ENCODE measurements around the gene CFLAR. TPM values are rescaled to one million over a fixed set of nuclear protein-coding genes. Genes with fewer than 3 reads are reported as not detected.
"Not testable (repeated sequence)": the region's sequence is repeated elsewhere in the genome, so short reads cannot be mapped to it uniquely, and the experiment has no call there.

CFLAR gene
- total RNA-seq, 2 donors from 2014 or later = 221 to 223 TPM

GRCh38 chr2:201127570-201127969 is 11.6 kb downstream of the CFLAR start:
- Mint-ChIP-seq H3K27ac (peak overlapping the region; percentile 100), H3K36me3 (ENCODE audit: low read depth) (peaks cover 16% of the 10 kb centered on the region), H3K4me1 (peaks cover 75% of the 10 kb centered on the region), H3K27me3 (no peaks in the 10 kb centered on the region), H3K4me3 (peak overlapping the region; percentile 99)
- ATAC-seq (peak; percentile 21), DNase-seq (no peak)
- H3K9me3 ChIP-seq (ENCODE audit: control insufficient read depth, low read length, poor library complexity, severe bottlenecking) = no peaks in the 10 kb centered on the region

GRCh38 chr2:201128033-201128432 is 12.1 kb downstream of the CFLAR start:
- Mint-ChIP-seq H3K4me1 (peaks cover 76% of the 10 kb centered on the region), H3K27me3 (no peaks in the 10 kb centered on the region), H3K36me3 (ENCODE audit: low read depth) (peaks cover 18% of the 10 kb centered on the region), H3K4me3 (peak overlapping the region; percentile 99), H3K27ac (peak overlapping the region; percentile 100)
- ATAC-seq = no peak
- no peak for DNase-seq
- H3K9me3 ChIP-seq (ENCODE audit: control insufficient read depth, low read length, poor library complexity, severe bottlenecking) = no peaks in the 10 kb centered on the region

GRCh38 chr2:201128933-201129505 is 13.1 kb downstream of the CFLAR start:
- Mint-ChIP-seq H3K27ac (peak overlapping the region; percentile 99), H3K36me3 (ENCODE audit: low read depth) (peaks cover 13% of the 10 kb centered on the region), H3K27me3 (no peaks in the 10 kb centered on the region), H3K4me1 (peaks cover 74% of the 10 kb centered on the region), H3K4me3 (peak overlapping the region; percentile 87)
- no peak for ATAC-seq
- no peak for DNase-seq
- no peaks in the 10 kb centered on the region for H3K9me3 ChIP-seq (ENCODE audit: control insufficient read depth, low read length, poor library complexity, severe bottlenecking)

GRCh38 chr2:201130524-201131186 is 14.7 kb downstream of the CFLAR start:
- H3K4me1 Mint-ChIP-seq = peaks cover 61% of the 10 kb centered on the region
- DNase-seq = no peak
- peaks cover 12% of the 10 kb centered on the region for H3K36me3 Mint-ChIP-seq (ENCODE audit: low read depth)
- H3K4me3 Mint-ChIP-seq = peak overlapping the region; percentile 78
- no peaks in the 10 kb centered on the region for H3K9me3 ChIP-seq (ENCODE audit: control insufficient read depth, low read length, poor library complexity, severe bottlenecking)
- no peaks in the 10 kb centered on the region for H3K27me3 Mint-ChIP-seq
- ATAC-seq = peak; percentile 69
- peak overlapping the region; percentile 99 for H3K27ac Mint-ChIP-seq

- peaks cover 13% of the 10 kb centered on the region for H3K36me3 Mint-ChIP-seq (ENCODE audit: low read depth)
- H3K4me1 Mint-ChIP-seq = peaks cover 55% of the 10 kb centered on the region
- ATAC-seq = no peak
- H3K27ac Mint-ChIP-seq = peak overlapping the region; percentile 99
- no peaks in the 10 kb centered on the region for H3K9me3 ChIP-seq (ENCODE audit: control insufficient read depth, low read length, poor library complexity, severe bottlenecking)
- H3K4me3 Mint-ChIP-seq = peak overlapping the region; percentile 82
- no peaks in the 10 kb centered on the region for H3K27me3 Mint-ChIP-seq
- no peak for DNase-seq
Observed at GRCh38 chr2:201132518-201132917, 16.6 kb downstream of the CFLAR start.

GRCh38 chr2:201135386-201135785 is 19.4 kb downstream of the CFLAR start:
- H3K27ac Mint-ChIP-seq = peak overlapping the region; percentile 77
- peaks cover 11% of the 10 kb centered on the region for H3K36me3 Mint-ChIP-seq (ENCODE audit: low read depth)
- H3K27me3 Mint-ChIP-seq = no peaks in the 10 kb centered on the region
- ATAC-seq (no peak), DNase-seq (no peak)
- H3K4me3 Mint-ChIP-seq = peak overlapping the region; percentile 42
- no peaks in the 10 kb centered on the region for H3K9me3 ChIP-seq (ENCODE audit: control insufficient read depth, low read length, poor library complexity, severe bottlenecking)
- H3K4me1 Mint-ChIP-seq = peaks cover 50% of the 10 kb centered on the region

GRCh38 chr2:201136889-201137321 is 20.9 kb downstream of the CFLAR start:
- peaks cover 13% of the 10 kb centered on the region for H3K36me3 Mint-ChIP-seq (ENCODE audit: low read depth)
- H3K9me3 ChIP-seq (ENCODE audit: control insufficient read depth, low read length, poor library complexity, severe bottlenecking) = no peaks in the 10 kb centered on the region
- peak overlapping the region; percentile 77 for H3K27ac Mint-ChIP-seq
- ATAC-seq (no peak), DNase-seq (no peak)
- no peaks in the 10 kb centered on the region for H3K27me3 Mint-ChIP-seq
- H3K4me3 Mint-ChIP-seq = no peak overlapping the region
- H3K4me1 Mint-ChIP-seq = peaks cover 40% of the 10 kb centered on the region

- ATAC-seq (no peak), DNase-seq (no peak)
- Mint-ChIP-seq H3K4me1 (peaks cover 32% of the 10 kb centered on the region), H3K27me3 (no peaks in the 10 kb centered on the region), H3K36me3 (ENCODE audit: low read depth) (peaks cover 10% of the 10 kb centered on the region), H3K4me3 (no peak overlapping the region), H3K27ac (no peak overlapping the region)
- no peaks in the 10 kb centered on the region for H3K9me3 ChIP-seq (ENCODE audit: control insufficient read depth, low read length, poor library complexity, severe bottlenecking)
Observed at GRCh38 chr2:201137505-201138400, 21.8 kb downstream of the CFLAR start.

GRCh38 chr2:201138401-201138970 is 22.5 kb downstream of the CFLAR start:
- H3K9me3 ChIP-seq (ENCODE audit: control insufficient read depth, low read length, poor library complexity, severe bottlenecking) = no peaks in the 10 kb centered on the region
- H3K27me3 Mint-ChIP-seq = no peaks in the 10 kb centered on the region
- H3K36me3 Mint-ChIP-seq (ENCODE audit: low read depth) = peaks cover 7% of the 10 kb centered on the region
- peaks cover 25% of the 10 kb centered on the region for H3K4me1 Mint-ChIP-seq
- no peak overlapping the region for H3K4me3 Mint-ChIP-seq
- H3K27ac Mint-ChIP-seq = no peak overlapping the region
- no peak for DNase-seq
- ATAC-seq = no peak

GRCh38 chr2:201138986-201139781 is 23.2 kb downstream of the CFLAR start:
- peaks cover 25% of the 10 kb centered on the region for H3K4me1 Mint-ChIP-seq
- not testable (repeated sequence) for ATAC-seq

GRCh38 chr2:201139836-201140604 is 24.1 kb downstream of the CFLAR start:
- no peaks in the 10 kb centered on the region for H3K27me3 Mint-ChIP-seq
- H3K36me3 Mint-ChIP-seq (ENCODE audit: low read depth) = peaks cover 7% of the 10 kb centered on the region
- H3K9me3 ChIP-seq (ENCODE audit: control insufficient read depth, low read length, poor library complexity, severe bottlenecking) = no peaks in the 10 kb centered on the region
- DNase-seq (no peak), ATAC-seq (no peak)
- no peak overlapping the region for H3K4me3 Mint-ChIP-seq
- no peak overlapping the region for H3K27ac Mint-ChIP-seq
- H3K4me1 Mint-ChIP-seq = peaks cover 24% of the 10 kb centered on the region

More at GRCh38 chr2:201138986-201139781, 23.2 kb downstream of the CFLAR start:
- not testable (repeated sequence) for DNase-seq; H3K9me3 ChIP-seq (ENCODE audit: control insufficient read depth, low read length, poor library complexity, severe bottlenecking); H3K36me3 Mint-ChIP-seq (ENCODE audit: low read depth); H3K27me3 Mint-ChIP-seq; H3K27ac Mint-ChIP-seq; H3K4me3 Mint-ChIP-seq

Measured in T-helper 17 cell (primary cell).